GM18861 (cell line): Measurements from ENCODE around the gene P2RY2.
"Not testable (repeated sequence)": the region's sequence is repeated elsewhere in the genome, so short reads cannot be mapped to it uniquely, and the experiment has no call there.

Experiments
- ATAC-seq: cut with Tn5 transposase; IDR thresholded peaks from one replicate; pipeline ENCODE4 v1.9.1; 2021; ENCODE audit not compliant: unreplicated experiment

P2RY2 gene

DNA sequence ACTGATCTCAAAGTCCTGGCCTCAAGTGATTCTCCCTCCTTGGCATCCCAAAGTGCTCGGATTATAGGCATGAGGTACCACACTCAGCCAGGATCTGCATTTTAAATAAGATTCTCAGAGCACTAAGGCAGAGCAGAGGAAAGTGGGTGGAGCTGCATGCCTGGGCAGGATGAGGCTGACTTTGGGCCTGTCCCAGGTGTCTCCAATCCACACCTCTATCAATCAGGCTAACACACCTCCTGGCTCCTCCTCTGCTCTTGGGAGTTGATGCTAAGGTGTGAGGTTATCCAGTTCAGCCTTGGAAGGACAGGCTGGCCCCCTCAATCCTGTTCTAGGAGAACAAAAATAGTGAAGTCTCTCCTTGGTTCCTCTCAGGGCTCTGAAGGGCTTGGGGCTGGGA is 30.2 kb upstream of the P2RY2 start:
- ATAC-seq, result no peak

GRCh38 chr11:73188301-73188700 is 29.8 kb upstream of the P2RY2 start:
- no peak for ATAC-seq

DNA sequence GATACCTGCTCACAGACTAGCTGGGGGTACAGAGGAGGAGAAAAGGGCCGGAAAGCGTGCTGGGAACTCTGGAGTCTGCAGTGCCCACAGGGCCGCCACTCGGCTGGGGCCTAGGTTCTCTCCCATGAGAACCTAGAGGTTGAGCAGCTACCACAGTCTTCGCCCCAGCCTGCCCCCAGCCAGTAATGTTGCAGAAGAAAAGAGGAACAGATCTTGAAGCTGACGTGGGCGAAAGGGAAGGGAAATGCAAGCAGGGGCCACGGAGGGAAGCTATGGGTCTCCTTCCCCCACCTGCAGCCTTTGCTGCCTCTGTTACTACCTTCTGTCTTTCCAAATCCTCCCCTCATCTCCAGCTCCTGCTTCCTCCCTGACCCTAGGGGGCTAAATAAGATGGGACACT is 28.8 kb upstream of the P2RY2 start:
- no peak for ATAC-seq

DNA sequence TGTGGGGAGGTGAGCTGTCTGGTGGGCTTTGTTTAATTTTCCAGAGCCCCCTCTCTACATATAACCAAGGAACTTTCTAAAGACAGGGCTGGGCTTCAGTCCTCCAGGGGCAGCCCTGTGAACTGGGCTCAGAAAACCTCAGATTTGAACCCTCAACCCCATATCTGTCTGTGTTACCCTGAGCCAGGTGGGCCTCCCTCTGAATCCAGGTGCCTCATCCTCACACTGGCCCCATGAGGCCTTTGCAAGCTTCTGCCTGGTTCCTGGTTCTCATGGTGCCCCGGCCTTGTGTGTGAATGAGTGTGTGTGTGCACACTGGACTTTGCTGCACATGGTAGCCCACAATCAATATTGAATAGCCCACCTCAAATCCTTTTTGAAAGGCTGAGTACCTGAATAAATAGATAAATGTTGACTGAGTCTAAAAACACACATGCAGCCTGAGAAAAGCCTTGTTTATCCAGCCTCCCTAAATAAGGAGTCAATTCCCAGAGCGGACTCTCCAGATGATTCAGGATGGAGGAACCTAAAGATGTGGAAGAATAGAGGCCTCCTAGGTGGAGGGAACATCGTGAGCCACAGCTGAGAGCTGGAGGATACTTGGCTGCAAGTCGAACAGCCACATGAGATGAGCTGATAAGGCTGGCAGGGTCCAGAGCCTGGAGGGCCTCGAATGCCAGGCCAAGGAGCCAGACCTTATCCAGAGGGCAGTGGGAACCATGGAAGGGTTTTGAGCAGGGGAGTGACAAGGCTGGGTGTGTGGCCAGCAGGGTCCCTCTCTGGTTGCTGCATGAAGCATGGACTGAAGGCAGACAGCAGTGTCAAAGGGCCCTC is 28.1 kb upstream of the P2RY2 start:
- no peak for ATAC-seq

- no peak for ATAC-seq
These were observed 27.6 kb upstream of the P2RY2 start for GRCh38 chr11:73190557-73190885.

DNA sequence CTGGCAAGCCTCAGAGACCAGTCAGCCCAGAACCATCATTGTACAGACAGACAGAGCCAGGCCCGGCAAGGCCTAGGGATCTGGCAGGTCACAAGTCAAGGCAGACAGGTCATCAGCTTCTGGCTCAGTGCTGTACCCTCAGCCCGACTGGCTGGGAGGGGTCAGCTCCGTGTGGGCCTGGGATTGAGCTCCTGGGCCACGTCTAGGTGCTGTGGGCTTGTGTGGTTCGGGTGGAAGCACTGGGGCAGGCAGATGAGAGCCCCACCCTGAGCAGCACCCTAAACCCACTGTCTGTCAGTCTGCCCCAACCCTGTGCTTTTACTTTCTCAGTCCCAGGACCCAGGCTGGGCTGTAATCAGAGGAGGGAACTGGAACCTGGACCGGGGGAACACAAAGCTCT is 26.9 kb upstream of the P2RY2 start:
- ATAC-seq, result no peak

DNA sequence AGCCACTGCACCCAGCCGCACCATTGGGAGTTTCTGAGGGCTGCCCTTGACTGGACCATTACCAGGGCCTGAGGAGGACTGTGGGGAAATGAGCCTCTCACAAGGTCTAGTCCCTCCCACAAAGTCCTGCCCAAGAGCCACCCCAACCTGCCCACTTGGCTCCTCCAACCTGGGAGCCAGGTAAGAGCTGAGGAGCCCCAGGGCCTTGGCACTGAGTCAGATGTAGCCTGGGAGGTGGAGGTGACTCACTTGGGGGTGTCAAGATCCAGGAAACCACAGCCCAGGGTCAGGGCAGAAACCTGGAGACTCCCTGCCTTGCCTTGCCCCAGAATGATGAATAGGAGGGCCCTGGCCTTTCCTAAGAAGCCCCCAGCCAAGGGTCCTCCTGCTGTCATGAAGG is 25.8 kb upstream of the P2RY2 start:
- no peak for ATAC-seq

DNA sequence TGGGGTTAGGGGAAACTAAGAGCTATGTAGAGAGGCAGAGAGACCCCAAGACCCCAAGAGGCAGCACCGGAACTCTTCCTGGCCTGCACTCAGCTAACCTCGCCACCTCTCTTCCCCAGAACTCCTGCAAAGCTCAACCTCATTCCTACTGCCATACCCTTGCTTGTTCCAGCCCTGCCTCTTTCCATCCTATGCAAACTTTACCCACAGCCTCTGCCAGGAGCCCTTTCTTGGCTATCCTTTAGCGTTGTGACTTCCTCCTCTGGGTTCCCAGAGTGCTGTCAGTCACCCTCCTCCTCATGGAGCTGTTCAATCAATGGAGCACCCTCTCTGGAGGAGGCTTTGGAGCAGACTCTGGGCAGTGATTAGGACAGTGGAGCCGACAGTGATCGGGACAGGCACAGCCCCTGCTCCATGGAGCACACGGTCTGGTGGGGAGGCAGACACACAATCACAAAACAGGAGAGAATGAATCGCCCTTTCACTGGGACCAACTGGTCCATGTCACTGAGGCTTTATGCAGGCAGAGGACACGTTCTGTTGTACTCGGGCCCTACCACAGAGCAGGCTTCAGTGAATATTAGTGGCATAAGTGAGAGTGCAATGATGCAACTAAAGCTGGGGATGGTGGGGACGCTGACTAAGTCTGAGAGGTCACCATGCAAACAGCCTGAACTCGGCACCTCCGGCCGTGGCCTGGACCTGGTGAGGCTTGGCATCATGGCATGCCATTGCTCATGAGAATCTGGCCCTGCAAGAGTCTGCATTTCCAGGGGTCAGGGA is 24.6 kb upstream of the P2RY2 start:
- ATAC-seq, result peak; percentile 51

DNA sequence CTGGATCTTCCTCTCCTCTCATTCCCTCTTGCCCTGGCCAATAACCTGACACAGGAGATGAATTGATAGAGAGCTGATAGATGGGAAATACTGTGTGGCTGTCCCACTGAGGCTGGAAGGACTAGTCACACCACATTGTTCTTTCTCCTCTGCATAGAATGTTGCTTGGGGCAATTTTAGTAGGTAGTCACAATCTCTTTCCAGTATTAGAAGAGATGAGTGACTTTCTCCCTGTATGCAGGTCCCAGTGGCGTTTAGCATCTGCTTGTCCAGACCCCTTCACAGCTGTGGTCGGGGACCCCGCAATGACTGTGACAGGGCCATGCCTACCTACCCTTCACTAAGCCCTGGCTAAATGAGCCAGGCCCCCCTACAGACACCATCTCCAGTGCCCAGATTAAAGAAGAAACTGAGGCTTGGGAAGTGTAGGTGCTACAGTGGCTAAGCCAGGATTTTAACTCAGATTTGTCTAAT is 24.0 kb upstream of the P2RY2 start:
- no peak for ATAC-seq

DNA sequence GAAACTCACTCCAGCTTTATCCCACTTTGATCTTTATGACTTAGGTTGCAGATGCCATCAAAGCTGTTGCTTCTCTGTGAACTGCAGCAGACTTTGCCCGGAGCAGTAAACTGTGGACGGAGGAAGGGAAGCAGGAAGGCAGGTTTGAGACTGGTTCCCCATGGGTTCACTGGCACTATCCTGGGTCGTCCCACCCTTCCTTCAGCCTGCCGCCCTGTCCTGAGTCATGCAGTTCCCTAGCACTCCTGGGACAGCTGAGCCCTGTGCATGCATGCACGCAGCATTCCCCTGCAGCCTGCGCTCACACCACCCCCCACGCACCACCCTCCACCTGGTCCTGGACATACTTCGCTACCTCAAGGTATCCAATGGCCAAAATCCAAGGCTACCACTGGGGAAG is 23.5 kb upstream of the P2RY2 start:
- ATAC-seq, result no peak

GRCh38 chr11:73195191-73196007 is 22.7 kb upstream of the P2RY2 start:
- no peak for ATAC-seq

GRCh38 chr11:73196576-73196975 is 21.5 kb upstream of the P2RY2 start:
- no peak for ATAC-seq

DNA sequence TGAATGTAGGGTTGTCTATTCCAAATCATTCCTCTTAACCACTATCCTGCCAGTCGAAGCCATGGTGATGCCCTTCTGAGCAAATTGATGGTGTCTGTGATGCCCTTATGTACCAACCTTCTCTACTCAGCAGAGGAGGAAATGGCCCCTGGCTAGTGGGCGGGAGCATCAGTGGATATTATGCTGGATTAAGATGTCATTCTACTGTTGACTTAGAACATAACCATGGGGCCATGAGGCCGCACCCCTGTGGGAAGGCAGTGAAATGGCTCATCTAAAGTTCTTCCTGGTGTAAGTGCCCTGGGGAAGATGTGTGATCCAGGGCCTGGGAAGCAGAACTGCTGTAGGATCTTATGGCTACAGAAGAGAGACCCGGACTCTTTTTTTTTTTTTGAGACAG is 20.7 kb upstream of the P2RY2 start:
- no peak for ATAC-seq

- not testable (repeated sequence) for ATAC-seq
These were observed 20.3 kb upstream of the P2RY2 start for GRCh38 chr11:73197787-73198186.

GRCh38 chr11:73198677-73199076 is 19.4 kb upstream of the P2RY2 start:
- ATAC-seq, result no peak

DNA sequence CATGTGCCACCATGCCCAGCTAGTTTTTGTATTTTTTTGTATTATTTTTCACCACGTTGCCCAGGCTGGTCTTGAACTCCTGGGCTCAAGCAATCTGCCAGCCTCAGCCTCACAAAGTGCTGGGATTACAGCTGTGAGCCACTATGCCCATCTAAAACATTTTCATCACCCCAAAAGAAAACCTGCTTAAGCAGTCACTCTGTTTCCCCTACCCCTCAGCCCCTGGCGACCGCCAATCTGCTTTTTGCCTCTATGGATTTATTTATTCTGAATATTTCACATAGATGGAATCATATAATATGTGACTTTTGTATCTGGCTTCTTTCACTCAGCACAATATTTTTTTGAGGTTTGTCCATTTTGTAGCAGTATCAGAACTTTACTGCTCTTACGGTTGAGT is 18.6 kb upstream of the P2RY2 start:
- no peak for ATAC-seq

DNA sequence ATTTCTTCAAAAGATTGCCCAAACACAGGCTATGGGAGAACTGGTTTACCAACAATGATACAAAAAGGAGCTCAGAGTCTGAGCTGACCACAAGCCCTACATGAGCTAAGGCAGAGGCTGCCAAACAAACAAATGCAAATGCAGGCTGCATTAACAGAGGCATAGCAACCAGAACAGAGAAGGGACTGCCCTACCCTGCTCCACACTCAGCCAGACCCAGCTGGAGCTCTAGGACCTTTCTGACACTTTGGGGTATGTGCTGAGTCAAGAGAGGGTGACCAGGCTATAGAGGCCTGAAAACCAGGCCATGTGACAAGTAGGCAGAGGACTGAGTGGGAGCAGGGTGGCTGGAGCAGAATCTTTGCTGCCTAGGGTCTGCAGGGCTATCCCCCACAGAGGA is 17.8 kb upstream of the P2RY2 start:
- no peak for ATAC-seq

GRCh38 chr11:73201249-73201648 is 16.8 kb upstream of the P2RY2 start:
- ATAC-seq, result no peak

- no peak for ATAC-seq
These were observed 15.9 kb upstream of the P2RY2 start for GRCh38 chr11:73201888-73202780.

GRCh38 chr11:73203322-73203721 is 14.8 kb upstream of the P2RY2 start:
- no peak for ATAC-seq

DNA sequence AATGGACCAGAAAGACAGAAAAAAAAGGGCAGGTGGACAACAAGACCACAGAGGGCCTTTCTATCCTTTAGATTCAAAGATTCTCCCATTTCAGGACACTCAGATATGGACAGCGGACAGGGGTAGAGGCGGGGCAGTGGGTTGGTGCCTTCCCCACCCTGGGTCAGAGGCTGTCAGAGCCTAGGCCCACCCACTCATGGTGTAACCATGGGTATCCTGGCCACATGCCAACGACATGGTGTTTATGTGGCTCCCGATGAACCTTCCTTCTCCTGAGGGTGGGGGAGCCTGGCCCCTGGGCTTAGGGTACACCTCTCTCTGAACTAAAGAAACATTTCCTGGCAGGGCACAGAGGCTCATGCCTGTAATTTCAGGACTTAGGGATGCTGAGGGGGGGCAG is 14.3 kb upstream of the P2RY2 start:
- ATAC-seq, result no peak
